PC-9 (cell line): ENCODE data around the gene RPL34.

Experiments
- EZH2 ChIP-seq: fragments of 200-600 bp; sonication (generic); IDR thresholded peaks from 2 replicates; pipeline ENCODE4 v1.8.0; 2017; ENCODE audit warnings: antibody characterized with exemption, low read depth
- TF ChIP-seq, protein P1 (sequence below): fragments of 200-600 bp; sonication (generic); conservative IDR thresholded peaks from 2 replicates; pipeline ENCODE4 v1.6.1; 2017; ENCODE audit warnings: mixed run types, antibody characterized with exemption, mild to moderate bottlenecking, moderate library complexity

- TF ChIP-seq, protein P1, sequence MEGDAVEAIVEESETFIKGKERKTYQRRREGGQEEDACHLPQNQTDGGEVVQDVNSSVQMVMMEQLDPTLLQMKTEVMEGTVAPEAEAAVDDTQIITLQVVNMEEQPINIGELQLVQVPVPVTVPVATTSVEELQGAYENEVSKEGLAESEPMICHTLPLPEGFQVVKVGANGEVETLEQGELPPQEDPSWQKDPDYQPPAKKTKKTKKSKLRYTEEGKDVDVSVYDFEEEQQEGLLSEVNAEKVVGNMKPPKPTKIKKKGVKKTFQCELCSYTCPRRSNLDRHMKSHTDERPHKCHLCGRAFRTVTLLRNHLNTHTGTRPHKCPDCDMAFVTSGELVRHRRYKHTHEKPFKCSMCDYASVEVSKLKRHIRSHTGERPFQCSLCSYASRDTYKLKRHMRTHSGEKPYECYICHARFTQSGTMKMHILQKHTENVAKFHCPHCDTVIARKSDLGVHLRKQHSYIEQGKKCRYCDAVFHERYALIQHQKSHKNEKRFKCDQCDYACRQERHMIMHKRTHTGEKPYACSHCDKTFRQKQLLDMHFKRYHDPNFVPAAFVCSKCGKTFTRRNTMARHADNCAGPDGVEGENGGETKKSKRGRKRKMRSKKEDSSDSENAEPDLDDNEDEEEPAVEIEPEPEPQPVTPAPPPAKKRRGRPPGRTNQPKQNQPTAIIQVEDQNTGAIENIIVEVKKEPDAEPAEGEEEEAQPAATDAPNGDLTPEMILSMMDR, result no peak
- no peak for TF ChIP-seq EZH2
Observed at GRCh38 chr4:108636246-108636645, 15.9 kb downstream of the RPL34 start.
